GM03348 (cell line): ENCODE data around the gene ZNF33A.
A peak's percentile ranks its signal among the peaks of the same experiment; 100 is the strongest.
"Not testable (repeated sequence)": the region's sequence is repeated elsewhere in the genome, so short reads cannot be mapped to it uniquely, and the experiment has no call there.

Experiments
- DNase-seq: peaks from one replicate; pipeline ENCODE4 v3.0.0; 2012; ENCODE audit warnings: low spot score

The ZNF33A gene

DNA sequence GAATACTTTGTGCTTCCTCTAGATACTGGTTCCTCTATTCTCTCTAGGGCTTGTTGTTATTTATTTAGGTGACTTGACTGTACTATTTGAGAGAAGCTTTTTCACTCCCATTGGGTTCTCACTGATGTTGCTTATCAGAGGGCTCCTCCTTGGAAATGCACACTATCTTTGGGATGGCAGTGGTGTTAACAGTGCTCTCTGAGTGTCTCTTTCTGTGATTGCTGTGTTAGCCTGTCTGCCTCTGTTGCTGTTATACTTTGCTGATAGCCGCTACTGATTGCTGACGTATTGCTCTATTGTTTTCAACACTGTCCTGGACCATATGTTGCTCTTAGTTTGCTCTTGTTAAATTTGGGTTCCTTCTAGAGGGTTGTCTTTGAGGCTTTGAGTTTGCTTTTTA lies 34.7 kb downstream of the ZNF33A start:
- DNase-seq = no peak

- no peak for DNase-seq
Measured at GRCh38 chr10:38047666-38048065, 37.2 kb downstream of the ZNF33A start.

DNA sequence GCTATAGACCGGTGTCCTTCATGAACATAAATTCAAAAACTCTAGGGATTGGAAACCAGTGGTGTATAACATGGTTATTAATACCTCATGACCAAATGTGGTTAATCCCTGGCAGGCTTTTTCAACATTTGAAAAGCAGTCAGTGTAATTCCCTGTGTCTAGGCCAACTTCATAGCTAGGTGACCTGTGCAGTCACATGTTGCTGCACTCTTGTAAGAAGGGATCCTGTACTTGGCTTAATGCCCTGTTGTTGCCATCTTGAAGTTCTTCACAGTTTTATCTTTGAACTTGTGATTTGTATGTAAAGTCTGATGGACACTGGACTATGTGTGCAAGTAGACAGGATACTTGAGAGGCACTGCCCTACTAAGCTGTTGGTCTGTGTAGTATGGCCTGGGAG lies 39.7 kb downstream of the ZNF33A start:
- DNase-seq = no peak

DNA sequence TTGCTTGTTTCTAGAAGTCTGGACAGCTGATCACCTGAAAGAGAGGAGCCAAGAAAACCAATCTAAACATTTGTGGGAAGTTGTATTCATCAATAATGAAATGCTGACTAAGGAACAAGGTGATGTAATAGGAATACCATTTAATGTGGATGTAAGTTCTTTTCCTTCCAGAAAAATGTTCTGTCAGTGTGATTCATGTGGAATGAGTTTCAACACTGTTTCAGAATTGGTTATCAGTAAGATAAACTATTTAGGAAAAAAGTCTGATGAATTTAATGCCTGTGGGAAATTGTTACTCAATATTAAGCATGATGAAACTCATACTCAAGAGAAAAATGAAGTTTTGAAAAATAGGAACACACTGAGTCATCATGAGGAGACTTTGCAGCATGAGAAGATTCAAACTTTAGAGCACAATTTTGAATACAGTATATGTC lies 43.9 kb downstream of the ZNF33A start:
- DNase-seq = peak; percentile 21

DNA sequence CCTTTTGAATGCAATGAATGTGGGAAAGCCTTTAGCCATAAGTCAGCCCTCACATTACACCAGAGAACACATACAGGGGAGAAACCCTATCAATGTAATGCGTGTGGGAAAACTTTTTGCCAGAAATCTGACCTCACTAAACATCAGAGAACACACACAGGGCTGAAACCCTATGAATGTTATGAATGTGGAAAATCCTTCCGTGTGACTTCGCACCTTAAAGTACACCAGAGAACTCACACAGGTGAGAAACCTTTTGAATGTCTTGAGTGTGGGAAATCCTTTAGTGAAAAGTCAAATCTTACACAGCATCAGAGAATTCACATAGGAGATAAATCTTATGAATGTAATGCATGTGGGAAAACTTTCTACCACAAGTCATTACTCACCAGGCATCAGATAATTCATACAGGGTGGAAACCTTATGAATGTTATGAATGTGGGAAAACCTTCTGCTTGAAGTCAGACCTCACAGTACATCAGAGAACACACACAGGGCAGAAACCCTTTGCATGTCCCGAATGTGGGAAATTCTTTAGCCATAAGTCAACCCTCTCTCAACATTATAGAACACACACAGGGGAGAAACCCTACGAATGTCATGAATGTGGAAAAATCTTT lies 44.9 kb downstream of the ZNF33A start:
- not testable (repeated sequence) for DNase-seq

DNA sequence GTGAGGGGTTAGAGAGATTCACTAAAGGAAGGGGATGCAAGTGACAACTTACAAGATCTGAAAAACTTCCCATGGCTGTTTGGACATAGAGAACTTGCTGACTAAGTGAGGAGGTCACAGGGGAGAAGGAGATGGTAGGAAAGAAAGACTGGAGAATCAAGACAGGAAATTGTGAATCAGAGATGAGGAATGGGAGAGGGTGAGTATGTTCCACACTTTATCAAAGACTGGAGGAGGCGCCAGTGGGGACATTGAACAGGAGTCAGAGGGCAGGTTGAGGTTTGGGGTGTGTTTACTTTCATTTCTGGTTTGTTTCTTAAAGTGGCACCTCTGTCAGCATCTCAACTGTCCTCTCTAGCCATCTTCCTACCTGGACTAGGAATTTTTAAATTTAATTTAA lies 59.2 kb downstream of the ZNF33A start:
- peak; percentile 63 for DNase-seq

- no peak for DNase-seq
Measured at GRCh38 chr10:38070501-38070900, 60.0 kb downstream of the ZNF33A start.

DNA sequence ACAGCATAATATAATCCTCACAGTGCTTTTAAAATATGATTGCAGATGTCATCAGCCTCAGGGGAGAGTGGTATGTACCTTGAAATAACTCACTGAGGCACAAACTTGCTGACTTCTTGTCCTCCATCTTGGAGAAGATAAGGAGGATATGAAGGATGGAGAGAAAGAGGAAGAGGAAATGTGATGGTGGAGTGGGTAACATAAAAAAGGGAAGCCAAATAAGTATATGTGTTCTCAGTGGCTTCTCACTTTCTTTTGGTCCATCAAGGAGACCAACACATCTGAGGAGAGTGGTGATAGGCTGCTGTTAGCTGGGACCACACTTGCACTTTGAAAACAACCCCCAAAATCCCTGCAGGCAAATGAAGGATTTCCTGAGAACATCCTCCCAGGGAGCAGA lies 62.1 kb downstream of the ZNF33A start:
- no peak for DNase-seq

GRCh38 chr10:38076687-38077086 lies 66.2 kb downstream of the ZNF33A start:
- DNase-seq = no peak

- DNase-seq = not testable (repeated sequence)
Measured at GRCh38 chr10:38093318-38093717, 82.8 kb downstream of the ZNF33A start.

GRCh38 chr10:38093816-38094157 lies 83.3 kb downstream of the ZNF33A start:
- DNase-seq = no peak

GRCh38 chr10:38094158-38094926 lies 83.9 kb downstream of the ZNF33A start, which contains the start of gene ZNF37A:
ZNF37A (plus strand) TSS chr10:38094337; CDS start chr10:38096618, 2,281 bp downstream.
- peak; percentile 91 for DNase-seq

GRCh38 chr10:38094927-38095574 lies 84.6 kb downstream of the ZNF33A start:
- no peak for DNase-seq

DNA sequence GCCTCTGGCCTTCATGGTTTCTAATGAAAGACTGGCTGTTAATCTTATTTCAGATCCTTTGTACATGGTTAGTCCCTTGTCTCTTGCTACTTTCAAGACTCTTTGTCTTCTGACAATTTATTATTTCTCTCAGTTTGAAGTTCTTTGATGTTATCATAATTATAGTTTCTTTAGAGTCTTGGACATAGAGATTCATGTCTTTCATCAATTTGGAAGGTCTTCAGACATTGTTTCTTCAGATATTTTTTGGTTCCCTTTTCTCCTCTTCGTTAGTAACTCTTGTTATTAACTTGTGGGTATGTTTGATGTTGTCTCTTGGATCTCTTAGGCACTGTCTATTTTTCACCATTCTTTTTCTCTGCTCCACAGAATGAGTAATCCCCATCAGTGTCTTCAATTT lies 92.4 kb downstream of the ZNF33A start:
- DNase-seq = no peak

DNA sequence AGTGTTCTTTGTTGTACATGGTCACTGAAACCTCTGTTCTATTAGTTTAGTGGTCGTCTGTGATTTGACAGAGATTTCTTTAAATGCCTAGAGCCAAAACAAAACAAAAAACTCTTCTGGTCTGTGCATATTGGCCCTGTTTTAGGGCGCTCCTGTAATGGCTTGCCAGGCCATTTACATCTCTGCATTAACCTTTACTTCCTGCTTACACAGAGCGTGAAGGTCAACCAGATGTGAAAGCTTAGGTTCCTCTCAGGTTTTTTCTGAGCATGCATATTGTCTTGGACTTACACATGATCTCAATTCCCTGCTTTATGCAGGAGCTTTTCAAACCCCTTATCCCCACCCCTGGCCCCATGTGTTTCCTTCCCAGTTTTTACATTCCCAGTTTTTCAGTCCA lies 93.3 kb downstream of the ZNF33A start:
- no peak for DNase-seq

- DNase-seq = no peak
Measured at GRCh38 chr10:38112159-38112558, 101.7 kb downstream of the ZNF33A start.
